RWPE1 (cell line): ENCODE data around the gene ZNF66.
"Not testable (repeated sequence)": the region's sequence is repeated elsewhere in the genome, so short reads cannot be mapped to it uniquely, and the experiment has no call there.

Experiments used
- CTCF ChIA-PET: fragments of 350-600 bp; sonication (Branson Sonifier 250); formaldehyde crosslinking; extraction: SDS; loops from one replicate; lab custom pipeline; 2021; lab: Yijun Ruan, JAX
- POLR2A ChIA-PET: fragments of 400-600 bp; formaldehyde crosslinking; extraction: SDS; loops from one replicate; lab custom pipeline; 2020; ENCODE audit warnings: antibody characterized with exemption; ENCODE audit not compliant: low non-redundant PET; lab: Yijun Ruan, JAX
- DNase-seq: peaks from one replicate; pipeline ENCODE4 v3.0.0; 2012; ENCODE audit warnings: low spot score
- H3K27ac ChIP-seq: fragments of 450-650 bp; 2 replicates; pipeline ENCODE4 v1.5.1; 2017
- CTCF ChIP-seq: fragments of 450-650 bp; conservative IDR thresholded peaks from 2 replicates; pipeline ENCODE4 v1.5.1; 2017; ENCODE audit warnings: low read depth, mild to moderate bottlenecking

Gene ZNF66

GRCh38 chr19:20776083-20777076, at the start of gene ZNF66:
TSS of gene ZNF66 (plus strand) at chr19:20776304. CDS start at chr19:20776448, 144 bp downstream.
- TF ChIP-seq CTCF, result no peak
- ChIA-PET CTCF (no interaction called here), POLR2A (interaction anchor here (0.6 kb wide), 1 partner anchor 511 kb away, joined by 4 read pairs; no protein-coding TSS in a partner anchor)
- peak within 1 kb of the TSS; percentile 86 for H3K27ac ChIP-seq
- DNase-seq, result peak; percentile 92

- DNase-seq, H3K27ac ChIP-seq, CTCF ChIA-PET, POLR2A ChIA-PET: not testable (repeated sequence)
Observed at GRCh38 chr19:20750169-20750568, 25.9 kb upstream of the ZNF66 start.

- DNase-seq, POLR2A ChIA-PET, H3K27ac ChIP-seq, CTCF ChIA-PET: not testable (repeated sequence)
Observed at GRCh38 chr19:20752291-20752690, 23.8 kb upstream of the ZNF66 start.

- DNase-seq, POLR2A ChIA-PET, H3K27ac ChIP-seq, CTCF ChIA-PET: not testable (repeated sequence)
Observed at GRCh38 chr19:20769225-20769736, 6.8 kb upstream of the ZNF66 start.

- ChIA-PET CTCF (no interaction called here), POLR2A (no interaction called here)
- no peak for TF ChIP-seq CTCF
- no peak overlapping the region for H3K27ac ChIP-seq
- DNase-seq, result no peak
Observed at GRCh38 chr19:20787786-20788185, 11.7 kb downstream of the ZNF66 start.

DNA sequence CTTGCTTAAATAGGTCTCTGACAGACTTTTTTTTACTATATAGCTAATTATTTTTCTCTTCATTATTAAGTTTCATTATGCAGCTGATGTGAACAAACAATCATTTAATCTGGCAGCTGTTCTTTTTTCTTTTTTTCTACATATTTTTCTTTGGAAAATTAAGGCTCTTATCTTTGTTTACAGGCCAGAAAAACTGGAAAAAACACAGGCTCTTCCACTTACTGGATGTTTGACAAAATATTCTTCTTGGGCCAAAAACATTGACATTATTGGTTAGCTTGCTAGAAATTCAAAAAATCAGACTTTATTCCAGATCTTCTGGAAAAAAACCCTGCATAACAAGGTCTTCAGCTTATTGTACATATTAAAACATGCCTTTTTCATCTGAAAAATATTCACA, 15.7 kb downstream of the ZNF66 start:
- ChIA-PET CTCF (no interaction called here), POLR2A (no interaction called here)
- H3K27ac ChIP-seq, result no peak overlapping the region
- TF ChIP-seq CTCF, result no peak
- no peak for DNase-seq

GRCh38 chr19:20806311-20807262, 30.5 kb downstream of the ZNF66 start:
- DNase-seq, CTCF ChIA-PET, POLR2A ChIA-PET, H3K27ac ChIP-seq: not testable (repeated sequence)

DNA sequence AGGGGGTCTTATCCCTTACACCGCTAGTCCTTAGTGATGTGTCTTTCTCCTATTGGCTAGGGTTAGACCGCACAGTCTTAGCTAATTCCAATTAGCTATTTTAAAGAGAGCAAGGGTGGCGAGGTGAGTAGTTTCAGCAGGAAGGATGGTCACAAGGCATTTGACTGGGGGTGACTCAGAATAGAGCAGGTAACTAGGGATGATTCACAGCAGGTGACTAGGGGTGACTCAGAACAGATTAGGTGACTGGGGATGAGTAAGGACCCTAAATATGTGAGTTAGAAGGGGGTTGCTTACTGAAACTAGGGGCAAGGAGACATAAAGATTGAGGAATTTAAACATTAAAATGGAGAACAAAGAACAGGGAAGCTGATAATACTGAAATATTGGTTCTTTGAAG, 64.3 kb downstream of the ZNF66 start:
- no peak overlapping the region for H3K27ac ChIP-seq
- DNase-seq, result peak; percentile 49
- no peak for TF ChIP-seq CTCF
- POLR2A ChIA-PET, result no interaction called here
- CTCF ChIA-PET, result no interaction called here
